ENCODE data around the gene FAM200A. TPM values are rescaled to one million over a fixed set of nuclear protein-coding genes. Genes with fewer than 3 reads are reported as not detected.
A peak's percentile ranks its signal among the peaks of the same experiment; 100 is the strongest.
"Not testable (repeated sequence)": the region's sequence is repeated elsewhere in the genome, so short reads cannot be mapped to it uniquely, and the experiment has no call there.

Gene FAM200A
- total RNA-seq, 1 donor from 2014 or later = 6.8 TPM

DNA sequence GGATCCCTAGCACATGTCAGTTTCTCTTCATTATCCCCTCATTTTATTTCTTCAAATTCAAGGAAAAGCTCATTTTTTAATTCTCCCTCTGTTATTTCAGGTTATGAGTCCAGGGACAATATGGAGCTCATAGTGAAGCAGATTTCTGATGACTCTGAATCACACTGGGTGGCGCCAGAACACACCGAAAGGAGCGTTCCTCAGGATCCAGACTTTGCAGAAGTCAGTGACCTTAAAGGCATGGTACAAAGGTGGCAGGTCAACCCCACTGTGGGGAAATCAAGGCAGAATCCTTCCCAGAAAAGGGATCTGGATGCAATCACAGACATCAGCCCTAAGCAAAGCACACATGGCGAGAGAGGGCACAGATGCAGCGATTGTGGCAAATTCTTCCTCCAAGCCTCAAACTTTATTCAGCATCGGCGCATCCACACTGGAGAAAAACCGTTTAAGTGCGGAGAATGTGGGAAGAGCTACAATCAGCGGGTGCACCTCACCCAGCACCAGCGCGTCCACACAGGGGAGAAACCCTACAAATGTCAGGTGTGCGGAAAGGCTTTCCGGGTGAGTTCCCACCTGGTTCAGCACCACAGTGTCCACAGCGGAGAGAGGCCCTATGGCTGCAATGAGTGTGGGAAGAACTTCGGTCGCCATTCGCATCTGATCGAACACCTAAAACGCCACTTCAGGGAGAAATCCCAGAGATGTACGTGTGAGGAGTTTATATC is 26.0 kb downstream of the FAM200A start:
- intact Hi-C loops (cut with DNase I) = no loop called here
- ATAC-seq (no peak), DNase-seq (ENCODE audit: missing footprints) (no peak)

DNA sequence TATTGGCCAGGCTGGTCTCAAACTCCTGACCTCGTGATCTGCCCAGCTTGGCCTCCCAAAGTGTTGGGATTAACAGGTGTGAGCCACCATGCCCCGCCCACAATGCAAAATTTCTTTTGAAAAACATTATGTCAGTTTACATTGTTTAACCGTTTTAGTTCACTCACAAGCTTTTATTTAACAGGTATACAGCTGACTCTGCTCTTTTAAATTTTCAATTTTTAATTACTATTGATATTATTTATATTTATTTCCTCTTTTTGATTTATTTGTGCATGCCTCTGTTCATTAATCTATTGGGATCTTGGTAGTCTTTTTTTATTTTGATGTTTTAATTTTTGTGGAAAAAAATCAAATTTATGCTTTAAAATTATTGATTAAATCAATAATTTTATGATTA is 30.5 kb downstream of the FAM200A start:
- intact Hi-C loops (cut with DNase I) = no loop called here
- DNase-seq (ENCODE audit: missing footprints) (no peak), ATAC-seq (no peak)

DNA sequence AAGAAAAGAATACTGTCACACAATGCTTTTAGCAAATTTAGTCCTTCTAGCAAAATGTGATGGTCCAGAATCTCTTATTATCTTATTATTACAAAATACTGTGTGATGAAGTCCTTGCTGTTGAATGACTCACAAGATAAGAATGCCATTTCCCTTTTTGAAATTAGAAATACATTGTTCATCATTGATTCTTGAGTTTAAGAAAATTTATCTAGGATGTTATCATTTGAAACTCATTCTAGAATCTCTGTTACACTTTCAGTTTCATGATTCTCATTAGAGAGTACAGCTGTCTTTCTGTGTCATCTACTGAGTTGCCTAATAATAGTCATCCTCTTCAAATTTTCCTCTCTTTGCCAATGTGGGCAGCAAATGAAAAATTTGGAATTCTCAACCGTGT is 37.9 kb downstream of the FAM200A start:
- no peak for DNase-seq (ENCODE audit: missing footprints)
- intact Hi-C loops (cut with DNase I) = no loop called here
- no peak for ATAC-seq

DNA sequence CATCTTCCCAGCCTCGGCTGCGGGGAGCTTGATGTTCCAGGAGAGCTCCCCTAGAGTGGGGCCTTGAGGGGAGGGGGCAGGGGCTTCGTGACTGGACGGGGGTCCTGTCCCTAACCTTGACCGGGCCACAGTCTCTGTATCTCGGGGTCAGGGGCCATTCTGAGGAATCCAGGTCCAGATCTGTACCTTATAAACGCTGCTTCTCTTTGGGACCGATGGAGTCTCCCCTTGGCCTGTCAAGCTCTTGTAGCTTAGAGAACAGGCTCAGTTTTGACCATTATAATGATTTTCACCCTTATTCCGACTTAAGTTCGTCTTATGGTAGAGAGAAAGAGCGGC is 46.6 kb downstream of the FAM200A start:
- ATAC-seq = no peak
- no peak for DNase-seq (ENCODE audit: missing footprints)
- intact Hi-C loops (cut with DNase I) = loop anchor here (2.0 kb wide), 2 partner anchors 32 to 66 kb away; partner anchors contain the start of genes CPSF4, PTCD1 and ZNF789

DNA sequence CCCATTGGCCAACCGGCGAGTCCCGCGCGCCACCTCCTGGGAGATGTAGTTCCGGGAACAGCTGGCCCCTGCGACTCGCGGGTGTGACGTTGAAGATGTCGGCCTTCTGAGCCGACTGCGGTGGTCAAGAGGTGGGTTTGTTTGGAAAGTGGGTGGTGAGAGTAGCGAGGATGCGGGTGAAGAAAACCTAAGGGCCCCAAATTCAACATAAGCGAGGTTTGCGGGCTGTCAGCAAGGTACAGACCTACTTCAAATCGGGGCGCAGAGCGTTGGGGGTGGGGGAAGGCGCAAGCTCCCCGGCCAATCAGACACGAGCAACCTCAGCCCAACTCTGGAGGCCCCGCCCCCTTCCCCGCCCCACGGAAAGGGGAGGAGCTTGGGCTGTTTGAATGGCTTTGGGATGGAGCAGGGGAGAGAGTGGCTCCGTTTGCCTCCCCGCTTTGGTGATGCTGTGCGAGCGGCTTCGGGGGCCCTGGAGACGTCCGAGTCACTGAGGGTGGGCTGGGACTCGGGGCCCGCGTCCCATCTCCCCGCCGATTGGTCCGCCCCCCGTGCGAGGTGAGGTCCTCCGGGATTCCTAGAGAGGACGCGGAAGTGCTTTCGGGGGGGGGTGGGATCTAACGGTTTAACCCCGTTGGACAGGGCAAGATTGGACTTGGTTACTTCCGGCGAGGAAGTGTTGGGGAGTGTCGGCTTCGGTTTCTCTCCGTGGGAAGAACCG is 47.2 kb downstream of the FAM200A start, which contains the start of gene ZKSCAN5:
ZKSCAN5 (plus strand) TSS at position 60 of the 721 bp plus-strand sequence. CDS start 1,383 bp downstream, outside the sequence.
- DNase-seq (ENCODE audit: missing footprints) (peak; percentile 99), ATAC-seq (peak; percentile 96)
- intact Hi-C loops (cut with DNase I) = loop anchor here (2.0 to 5.0 kb wide), 3 partner anchors 32 to 66 kb away; partner anchors contain the start of genes CPSF4, FAM200A, PTCD1 and ZNF789

DNA sequence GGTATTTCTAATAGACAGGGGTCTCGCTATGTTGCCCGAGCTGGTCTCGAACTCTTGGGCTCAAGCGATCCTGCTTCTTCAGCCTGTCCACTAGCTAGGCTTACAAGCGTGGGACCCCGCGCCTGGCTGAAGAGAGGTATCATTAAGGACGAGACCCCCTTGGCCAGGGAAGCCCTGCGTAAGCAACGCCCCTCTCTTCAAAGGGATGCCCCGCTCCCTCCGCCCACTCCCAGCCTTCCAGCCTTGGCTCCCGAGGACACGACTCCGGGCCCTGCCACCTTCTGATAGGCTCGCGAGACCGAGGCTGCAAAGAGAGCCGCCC is 47.7 kb downstream of the FAM200A start:
- ATAC-seq (no peak), DNase-seq (ENCODE audit: missing footprints) (no peak)
- intact Hi-C loops (cut with DNase I) = loop anchor here (2.0 to 5.0 kb wide), 3 partner anchors 31 to 65 kb away; partner anchors contain the start of genes CPSF4, FAM200A, PTCD1 and ZNF789

DNA sequence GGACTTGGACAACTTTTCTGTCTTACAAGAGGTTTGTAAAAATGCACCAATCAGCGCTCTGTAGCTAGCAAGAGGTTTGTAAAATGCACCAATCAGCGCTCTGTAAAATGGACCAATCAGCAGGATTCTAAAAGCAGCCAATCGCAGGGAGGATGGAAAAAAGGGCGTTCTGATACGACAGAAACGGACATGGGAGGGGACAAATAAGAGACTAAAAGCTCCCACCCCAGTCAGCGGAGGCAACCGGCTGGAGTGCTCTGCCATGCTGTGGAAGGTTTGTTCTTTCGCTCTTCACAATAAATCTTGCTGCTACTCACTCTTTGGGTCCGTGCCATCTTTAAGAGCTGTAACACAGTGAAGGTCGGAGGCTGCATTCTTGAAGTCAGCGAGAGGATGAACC is 50.7 kb downstream of the FAM200A start:
- intact Hi-C loops (cut with DNase I) = loop anchor here (5.0 kb wide), 1 partner anchor 51 kb away; the partner anchor contains the start of gene FAM200A
- not testable (repeated sequence) for DNase-seq (ENCODE audit: missing footprints); ATAC-seq

DNA sequence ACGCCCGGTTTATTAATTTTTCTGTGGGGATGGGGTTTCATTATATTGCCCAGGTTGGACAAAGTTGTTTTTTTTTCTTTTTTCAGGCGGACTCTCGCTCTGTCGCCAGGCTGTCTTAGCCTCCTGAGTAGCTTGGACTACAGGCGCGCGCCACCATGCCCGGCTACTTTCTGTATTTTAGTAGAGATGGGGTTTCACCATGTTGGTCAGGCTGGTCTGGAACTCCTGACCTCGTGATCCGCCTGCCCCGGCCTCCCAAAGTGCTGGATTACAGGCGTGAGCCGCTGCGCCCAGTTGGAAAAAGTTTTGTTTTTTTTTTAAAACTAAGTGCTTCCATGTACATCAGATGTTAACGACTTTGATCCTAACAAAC is 51.3 kb downstream of the FAM200A start:
- no peak for ATAC-seq
- intact Hi-C loops (cut with DNase I) = loop anchor here (5.0 kb wide), 1 partner anchor 52 kb away; the partner anchor contains the start of gene FAM200A

DNA sequence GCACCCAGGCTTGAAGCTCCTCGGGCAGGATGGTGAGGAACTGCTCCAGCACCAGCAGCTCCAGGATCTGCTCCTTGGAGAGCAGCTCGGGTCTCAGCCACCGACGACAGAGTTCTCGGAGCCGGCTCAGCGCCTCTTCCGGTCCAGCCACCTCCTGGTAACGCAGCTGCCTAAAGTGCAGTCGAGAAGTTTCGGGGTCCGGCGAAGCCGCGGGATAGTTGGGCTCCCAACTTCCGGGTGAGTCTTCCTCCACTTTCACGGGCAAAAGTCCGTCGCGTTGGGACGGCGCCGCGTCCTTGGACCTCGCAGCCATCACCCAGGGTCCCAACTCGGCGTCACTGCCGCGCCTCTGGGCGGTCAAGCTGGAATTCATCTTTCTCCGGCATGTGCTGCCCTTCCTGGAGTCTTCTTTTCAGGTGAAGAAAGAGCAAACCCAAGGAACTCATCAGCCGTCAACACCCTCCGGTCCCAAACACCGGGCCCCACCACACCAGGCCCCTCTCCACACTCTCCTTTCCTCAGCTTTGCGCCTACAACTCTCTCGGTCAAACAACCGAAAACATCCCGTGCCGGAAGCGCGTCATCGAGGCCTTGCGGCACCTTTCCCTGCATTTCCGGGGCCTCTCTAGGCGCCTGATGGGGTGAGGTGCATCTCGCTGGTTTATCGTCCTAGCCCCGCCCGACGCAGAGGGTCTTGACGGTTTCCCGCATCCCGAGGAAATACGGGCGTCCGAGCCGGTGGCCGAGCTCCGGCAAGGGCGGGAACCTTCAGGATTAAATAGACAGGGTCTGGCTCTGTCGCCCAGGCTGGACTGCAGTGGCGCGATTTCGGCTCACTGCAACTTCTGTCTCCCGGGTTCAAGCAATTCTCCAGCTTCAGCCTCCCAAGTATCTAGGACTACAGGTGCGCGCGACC is 51.9 kb downstream of the FAM200A start, which contains the start of gene ZNF394:
ZNF394 (minus strand) TSS at position 561 of the 916 bp plus-strand sequence; CDS start at position 373, 188 bp downstream.
- DNase-seq (ENCODE audit: missing footprints) (peak; percentile 97), ATAC-seq (peak; percentile 58)
- intact Hi-C loops (cut with DNase I) = loop anchor here (5.0 kb wide), 1 partner anchor 52 kb away; the partner anchor contains the start of gene FAM200A

More for the DNA sequence above, 51.3 kb downstream of the FAM200A start:
- DNase-seq (ENCODE audit: missing footprints) = peak; percentile 62

DNA sequence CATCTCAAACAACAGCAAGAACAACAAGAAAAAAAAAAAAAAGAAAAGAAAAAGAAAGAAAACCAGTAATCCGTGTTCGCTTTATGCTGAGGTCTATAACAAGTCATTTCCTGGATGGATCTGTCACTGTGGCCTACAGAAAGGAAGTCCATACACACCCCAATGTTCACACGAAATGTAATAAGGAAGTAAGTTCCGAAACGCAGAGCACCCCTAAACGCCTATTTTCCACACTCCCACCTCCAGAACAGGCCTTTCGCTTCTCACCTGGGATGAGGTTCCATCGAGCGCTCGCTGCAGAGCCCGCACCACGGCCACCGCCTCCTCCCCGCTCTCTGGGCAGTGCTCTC is 52.6 kb downstream of the FAM200A start:
- intact Hi-C loops (cut with DNase I) = no loop called here
- no peak for DNase-seq (ENCODE audit: missing footprints)
- no peak for ATAC-seq

DNA sequence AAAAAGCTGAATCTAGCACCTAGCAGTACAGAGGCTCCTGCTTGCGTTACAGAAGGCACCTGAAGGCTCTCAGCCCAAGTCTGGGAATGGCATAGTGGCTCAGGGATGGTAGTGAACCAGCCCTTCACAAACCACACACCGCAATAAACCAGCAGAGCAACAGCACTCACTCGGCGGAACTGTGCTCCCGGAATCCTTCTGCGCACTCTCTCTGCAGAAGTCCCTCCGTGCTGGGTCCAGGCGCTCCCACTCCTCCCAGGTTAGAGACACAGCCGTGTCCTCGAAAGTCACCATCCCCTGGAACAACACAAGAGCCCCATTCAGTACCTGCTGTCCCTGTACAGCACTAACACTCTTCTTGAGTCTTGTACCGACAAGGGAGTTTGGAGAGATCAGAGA is 53.4 kb downstream of the FAM200A start:
- DNase-seq (ENCODE audit: missing footprints) (no peak), ATAC-seq (no peak)
- intact Hi-C loops (cut with DNase I) = no loop called here

DNA sequence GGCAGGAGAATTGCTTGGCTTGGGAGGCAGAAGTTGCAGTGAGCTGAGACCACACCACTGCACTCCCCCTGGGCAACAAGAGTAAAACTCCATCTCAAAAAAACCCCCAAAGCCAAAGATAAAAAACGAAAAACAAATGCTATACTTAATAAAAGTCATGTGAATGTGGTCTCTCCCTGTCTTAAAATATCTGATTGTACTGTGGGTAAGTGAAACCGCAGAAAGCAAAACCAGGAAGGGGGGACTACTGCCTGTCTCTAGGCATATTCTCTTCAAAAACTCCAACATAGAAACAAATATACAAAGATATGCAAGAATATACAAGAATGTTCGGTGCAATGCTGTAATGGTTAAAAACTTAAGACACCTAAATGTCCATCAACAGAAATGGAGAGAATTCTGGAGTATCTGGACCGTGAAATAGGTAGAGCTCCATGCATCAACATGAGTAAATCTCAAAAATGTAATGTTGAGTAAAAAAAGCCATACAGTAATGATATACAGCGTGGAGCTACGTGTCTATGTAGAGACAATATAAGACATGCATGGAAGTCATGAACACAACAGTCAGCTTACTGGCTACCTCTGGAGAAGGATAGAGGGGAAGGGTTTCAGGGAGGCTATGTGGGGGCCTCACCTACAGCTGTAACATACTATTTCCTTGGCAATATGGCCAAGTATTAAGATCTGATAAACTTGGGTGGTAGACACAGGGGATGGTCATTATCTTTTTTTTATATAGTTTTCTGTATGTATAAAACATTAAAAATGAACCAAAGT is 54.0 kb downstream of the FAM200A start:
- no peak for ATAC-seq
- intact Hi-C loops (cut with DNase I) = no loop called here
- no peak for DNase-seq (ENCODE audit: missing footprints)

Other genes starting within 250 kb of the FAM200A start
- 139 TPM for gene ARPC1A, start 226.2 kb downstream of the FAM200A start, total RNA-seq
- gene ARPC1B, start 177.4 kb downstream of the FAM200A start, total RNA-seq = 51.1 TPM
- gene PDAP1, start 143.5 kb downstream of the FAM200A start, total RNA-seq = 107 TPM
- gene BUD31, start 143.1 kb downstream of the FAM200A start, total RNA-seq = 38.1 TPM
- 3.6 TPM for gene PTCD1, start 113.3 kb downstream of the FAM200A start, total RNA-seq
- 18.9 TPM for gene CPSF4, start 113.2 kb downstream of the FAM200A start, total RNA-seq
- 961 TPM for gene ATP5MF, start 85.9 kb downstream of the FAM200A start, total RNA-seq
- gene ZNF789, start 79.2 kb downstream of the FAM200A start, total RNA-seq = 2.9 TPM
- 17.6 TPM for gene ZNF394, start 51.8 kb downstream of the FAM200A start, total RNA-seq
- gene ZKSCAN5, start 47.5 kb downstream of the FAM200A start, total RNA-seq = 6.7 TPM
- gene ZNF655, start 6.5 kb upstream of the FAM200A start, total RNA-seq = 28.3 TPM
- gene TMEM225B, start 46.2 kb upstream of the FAM200A start, total RNA-seq = not detected
- gene ZSCAN25, start 64.8 kb upstream of the FAM200A start, total RNA-seq = 8.1 TPM
- gene CYP3A5, start 127.9 kb upstream of the FAM200A start, total RNA-seq = not detected
- gene CYP3A7, start 183.1 kb upstream of the FAM200A start, total RNA-seq = not detected
- not detected for gene CYP3A4, start 232.1 kb upstream of the FAM200A start, total RNA-seq

Data from Right ventricle myocardium inferior (tissue), 1 donor.